HG02840 (cell line): Measurements from ENCODE around the gene TNS1.
"Not testable (repeated sequence)": the region's sequence is repeated elsewhere in the genome, so short reads cannot be mapped to it uniquely, and the experiment has no call there.

Experiments
- ATAC-seq: cut with Tn5 transposase; IDR thresholded peaks from one replicate; pipeline ENCODE4 v1.9.1; 2021; ENCODE audit warnings: mild to moderate bottlenecking, moderate library complexity, moderate number of reproducible peaks; ENCODE audit not compliant: unreplicated experiment, low FRiP score

The TNS1 gene

DNA sequence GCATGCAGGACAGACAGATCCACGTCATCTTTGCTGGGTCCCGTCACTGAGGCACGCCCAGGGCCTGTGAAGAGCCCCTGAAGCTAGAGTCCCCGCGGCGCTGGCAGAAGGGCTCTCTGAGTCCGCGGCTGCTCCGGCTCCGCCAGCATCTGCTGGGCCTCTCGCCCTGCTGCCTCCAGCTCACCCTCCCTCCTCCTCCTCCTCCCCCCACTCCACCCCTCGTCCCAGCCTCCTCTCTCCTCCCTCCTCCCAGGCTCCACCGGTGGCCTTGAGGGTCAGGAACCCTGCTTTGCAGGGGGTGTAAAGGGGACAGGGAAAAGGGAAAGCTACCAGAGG lies at the start of gene TNS1:
Gene TNS1 (minus strand): TSS at position 151 of the 336 bp plus-strand sequence. CDS start 123 bp downstream, at position 28.
- no peak for ATAC-seq

DNA sequence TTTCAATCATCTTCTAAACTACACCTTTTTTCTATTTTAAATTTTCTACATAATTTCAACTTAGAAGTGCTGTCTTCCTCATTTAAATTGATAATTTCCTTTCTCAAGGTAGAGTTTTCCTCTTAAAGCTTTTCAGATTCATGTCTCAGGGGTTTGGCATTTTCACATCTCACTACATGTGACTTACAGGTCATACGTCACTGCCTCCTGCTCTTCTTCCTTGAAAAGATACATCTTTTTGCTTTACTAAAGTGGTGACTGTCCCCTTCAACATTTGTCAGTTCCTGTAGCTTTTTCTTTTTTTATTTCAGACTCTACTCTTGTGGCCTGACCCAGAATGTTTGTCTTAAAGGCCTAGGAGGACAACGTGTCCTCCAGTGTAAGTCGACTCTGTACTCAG lies 49.1 kb upstream of the TNS1 start:
- no peak for ATAC-seq

DNA sequence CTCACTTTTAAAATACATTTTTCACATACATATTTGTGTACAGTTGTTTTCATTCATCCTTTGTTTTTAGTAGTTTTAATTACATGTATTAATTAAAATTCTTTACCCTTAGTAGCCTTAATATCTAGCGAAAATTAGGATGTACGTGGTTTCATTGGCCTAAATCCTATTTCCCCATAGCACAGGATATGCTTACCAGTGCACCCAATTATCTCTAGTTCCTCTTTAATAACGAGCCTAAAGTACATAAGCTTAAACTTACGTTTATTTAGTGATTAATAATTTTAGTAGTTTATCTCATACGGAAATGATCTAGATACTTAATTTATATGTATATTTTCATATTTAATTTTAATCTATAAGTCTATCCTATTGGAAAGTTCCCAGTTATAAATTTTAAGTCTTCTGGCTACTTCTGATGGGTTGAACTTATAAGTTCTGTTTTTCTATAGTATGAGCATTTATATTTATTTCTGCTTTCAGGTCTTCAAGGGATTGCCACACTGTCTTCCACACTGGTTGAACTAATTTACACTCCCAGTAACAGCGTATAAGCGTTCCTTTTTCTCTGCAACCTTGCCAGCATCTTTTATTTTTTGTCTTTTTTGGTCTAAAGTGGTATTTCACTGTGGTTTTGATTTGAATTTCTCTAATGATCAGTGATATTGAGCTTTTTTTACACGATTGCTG lies 44.9 kb upstream of the TNS1 start:
- ATAC-seq = no peak

DNA sequence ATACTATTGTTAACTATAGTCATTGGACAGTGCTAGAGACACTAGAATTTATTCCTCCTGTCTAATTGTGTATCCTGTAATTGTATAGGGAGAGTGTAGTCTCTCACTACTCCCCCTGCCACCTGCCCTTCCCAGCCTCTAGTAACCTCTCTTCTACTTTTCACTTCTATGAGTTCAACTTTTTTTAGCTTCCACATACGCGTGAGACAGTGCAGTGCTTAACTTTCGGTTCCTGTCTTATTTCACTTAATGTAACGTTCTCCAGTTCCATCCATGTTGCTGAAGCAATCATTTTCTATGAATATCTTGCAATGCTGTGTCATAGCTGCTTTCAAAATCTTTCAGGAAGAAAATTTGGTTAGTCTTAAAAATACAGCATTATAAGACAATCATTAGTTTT lies 43.4 kb upstream of the TNS1 start:
- no peak for ATAC-seq

DNA sequence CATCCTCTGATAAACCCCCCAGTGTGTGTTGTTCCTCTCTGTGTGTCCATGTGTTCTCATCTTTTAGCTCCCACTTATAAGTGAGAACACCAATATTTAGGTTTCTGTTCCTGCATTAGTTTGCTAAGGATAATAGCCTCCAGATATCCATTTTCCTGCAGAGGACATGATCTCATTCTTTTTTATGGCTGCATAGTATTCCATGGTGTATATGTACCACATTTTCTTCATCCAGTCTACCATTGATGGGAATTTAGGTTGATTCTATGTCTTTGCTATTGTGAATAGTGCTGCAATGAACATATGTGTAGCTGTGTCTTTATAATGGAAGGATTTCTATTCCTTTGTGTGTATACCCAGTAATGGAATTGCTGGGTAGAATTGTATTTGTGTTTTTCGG lies 41.8 kb upstream of the TNS1 start:
- not testable (repeated sequence) for ATAC-seq

DNA sequence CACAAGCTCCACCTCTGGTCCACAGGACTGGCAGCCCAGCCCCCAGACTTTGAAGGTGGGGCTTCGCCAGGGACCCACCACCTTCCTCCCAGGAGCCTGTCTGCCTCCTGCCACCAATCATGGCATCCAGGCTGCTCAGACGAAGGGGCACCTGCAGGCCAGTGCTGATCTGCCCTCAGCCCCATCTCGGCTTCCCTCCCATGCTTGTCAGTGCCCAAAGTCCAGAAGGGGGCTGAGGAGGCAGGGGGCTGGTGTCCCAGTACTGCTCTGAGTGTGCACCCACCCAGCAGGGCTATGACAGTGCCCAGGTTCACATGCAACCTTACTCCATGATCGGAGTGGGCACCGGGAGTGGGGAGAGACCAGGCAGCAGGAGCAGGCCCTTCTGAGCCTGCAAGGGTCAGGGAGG lies 40.9 kb upstream of the TNS1 start:
- no peak for ATAC-seq

DNA sequence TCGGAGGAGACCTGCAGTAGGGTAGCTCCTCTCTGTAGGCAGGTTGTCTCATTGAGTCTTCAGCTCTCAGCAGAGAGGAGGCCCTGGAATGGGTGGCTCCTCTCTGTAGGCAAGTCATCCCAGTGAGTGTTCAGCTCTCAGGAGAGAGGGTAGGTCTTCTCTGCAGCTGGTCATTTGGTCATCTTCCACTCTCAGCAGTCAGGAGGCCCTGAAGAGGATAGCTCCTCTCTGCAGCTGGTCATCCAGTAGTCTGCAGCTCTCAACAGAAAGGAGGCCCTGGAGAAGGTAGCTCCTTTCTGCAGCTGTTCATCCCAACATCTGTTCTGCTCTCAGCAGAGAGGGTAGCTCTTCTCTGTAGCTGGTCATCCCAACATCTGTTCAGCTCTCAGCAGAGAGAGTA lies 40.3 kb upstream of the TNS1 start:
- ATAC-seq = no peak

DNA sequence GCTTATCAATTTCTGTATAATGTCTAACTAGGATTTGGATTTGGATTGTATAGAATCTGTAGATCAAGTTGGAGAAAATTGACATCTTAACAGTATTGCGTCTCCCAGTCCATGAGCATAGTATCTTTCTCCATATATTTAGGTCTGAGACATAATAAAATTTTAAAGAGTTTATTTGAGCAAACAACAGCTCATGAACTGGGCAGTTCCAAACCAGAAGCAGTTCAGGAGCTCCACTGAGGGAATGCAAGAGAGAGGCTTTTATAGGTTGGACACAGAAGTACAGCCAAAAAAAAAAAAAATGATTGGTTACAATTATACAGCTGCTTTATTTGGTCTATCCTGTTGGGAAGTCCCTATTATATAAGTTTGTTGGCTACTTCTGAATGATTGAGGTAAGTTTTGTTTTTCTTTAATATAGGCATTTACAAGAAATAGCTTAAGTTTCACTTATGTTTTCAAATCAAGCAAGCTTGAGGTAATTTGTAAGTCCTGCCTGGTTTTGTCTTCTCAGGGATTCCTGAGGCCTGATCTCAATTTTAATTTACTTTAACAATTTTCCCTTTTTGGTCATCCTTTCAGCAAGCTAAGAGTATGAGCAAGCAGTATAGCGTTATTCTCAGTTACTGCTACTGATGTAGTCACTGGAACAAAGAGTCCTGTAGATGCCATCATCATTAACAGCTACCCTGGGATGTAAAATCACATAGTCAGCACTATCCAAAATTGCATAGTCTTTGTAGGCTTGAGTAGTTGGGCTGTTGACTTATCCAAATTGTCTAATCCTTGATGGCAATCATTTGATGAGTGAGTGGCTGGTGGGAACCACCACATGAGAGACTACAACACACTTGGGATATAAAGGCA lies 38.7 kb upstream of the TNS1 start:
- ATAC-seq = no peak

DNA sequence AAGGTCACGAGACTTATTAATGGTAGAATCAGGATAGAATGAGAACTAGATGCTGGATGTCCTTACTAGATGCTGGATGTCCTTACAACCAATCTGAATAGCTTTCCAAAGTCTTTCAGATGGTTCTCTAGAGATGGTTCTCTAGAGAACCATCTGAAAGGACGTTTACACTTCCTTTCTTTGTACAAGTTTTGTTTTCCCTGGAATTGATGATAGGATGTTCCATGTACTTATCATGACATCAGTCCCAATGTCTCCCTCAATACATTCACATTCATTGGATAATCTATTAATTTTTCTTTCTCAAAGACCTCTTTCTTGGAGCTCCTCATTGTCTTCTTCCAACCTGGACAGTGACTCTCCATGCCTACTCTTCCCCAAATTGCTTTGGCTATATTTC lies 38.1 kb upstream of the TNS1 start:
- no peak for ATAC-seq

DNA sequence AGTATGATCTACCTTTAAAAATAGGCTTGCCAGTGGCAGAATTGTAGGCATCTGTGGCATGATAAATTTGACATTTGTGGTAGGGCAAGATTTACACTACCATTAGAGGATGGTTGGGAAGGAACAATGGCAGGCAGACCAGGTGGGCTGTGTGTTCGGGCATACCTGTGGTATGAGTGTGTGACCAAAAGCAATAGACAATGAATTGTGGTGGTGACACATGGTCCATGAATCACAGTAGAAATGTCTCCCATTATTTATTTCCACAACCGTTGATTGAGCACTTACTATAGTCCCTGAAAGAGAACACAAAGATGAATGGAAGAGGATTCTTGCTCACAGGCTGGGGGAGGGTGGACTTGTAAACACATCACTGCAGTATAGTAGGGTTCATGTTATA lies 36.4 kb upstream of the TNS1 start:
- no peak for ATAC-seq

DNA sequence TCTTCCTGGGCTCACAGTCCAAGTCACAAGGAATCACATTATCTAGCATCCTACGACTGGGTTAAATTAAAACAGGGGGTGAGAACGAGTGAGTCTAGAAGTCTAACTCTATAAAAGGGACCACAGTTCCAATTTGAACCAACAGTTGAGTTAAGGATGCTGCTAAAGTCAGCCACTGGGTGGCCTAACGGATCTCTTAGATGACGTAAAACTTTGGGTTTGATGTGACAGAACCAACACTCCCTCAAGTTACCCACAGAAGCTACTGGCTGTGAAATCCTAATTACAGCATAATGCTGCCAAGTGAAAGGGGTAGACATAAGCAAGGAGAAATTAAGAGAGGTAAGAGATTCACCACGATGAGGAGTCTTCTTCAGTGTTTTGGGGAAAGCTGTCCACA lies 33.6 kb upstream of the TNS1 start:
- ATAC-seq = no peak

DNA sequence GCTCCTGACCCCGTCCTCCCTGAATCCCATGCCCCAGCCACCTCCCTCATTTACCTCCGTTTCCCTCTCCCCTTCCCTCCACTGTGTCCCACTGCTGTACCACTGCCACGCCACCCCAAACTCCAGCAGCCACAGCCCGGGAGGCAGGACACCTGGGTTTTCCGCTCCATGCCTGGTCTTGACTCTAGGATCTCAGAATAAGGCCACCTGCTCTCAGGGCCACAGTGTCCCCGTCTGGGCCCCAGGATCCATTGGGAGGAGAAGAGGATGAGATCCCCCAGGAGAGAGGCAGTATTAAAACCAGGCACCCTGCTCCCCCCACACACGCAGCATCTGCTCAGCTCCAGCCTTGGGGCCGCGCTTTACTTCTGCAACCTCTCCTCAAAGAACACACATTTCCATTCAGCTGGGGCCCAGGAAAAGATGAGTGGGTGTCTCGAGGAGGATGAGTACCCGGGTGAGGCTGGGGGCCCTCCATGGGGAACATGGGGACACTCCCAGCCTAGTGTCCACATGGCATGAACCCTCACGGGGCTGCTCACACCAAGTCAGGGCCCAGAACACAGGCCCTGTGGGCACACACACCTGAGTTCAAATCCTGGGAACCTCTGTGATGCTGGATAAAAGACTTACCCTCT lies 32.8 kb upstream of the TNS1 start:
- ATAC-seq = no peak

DNA sequence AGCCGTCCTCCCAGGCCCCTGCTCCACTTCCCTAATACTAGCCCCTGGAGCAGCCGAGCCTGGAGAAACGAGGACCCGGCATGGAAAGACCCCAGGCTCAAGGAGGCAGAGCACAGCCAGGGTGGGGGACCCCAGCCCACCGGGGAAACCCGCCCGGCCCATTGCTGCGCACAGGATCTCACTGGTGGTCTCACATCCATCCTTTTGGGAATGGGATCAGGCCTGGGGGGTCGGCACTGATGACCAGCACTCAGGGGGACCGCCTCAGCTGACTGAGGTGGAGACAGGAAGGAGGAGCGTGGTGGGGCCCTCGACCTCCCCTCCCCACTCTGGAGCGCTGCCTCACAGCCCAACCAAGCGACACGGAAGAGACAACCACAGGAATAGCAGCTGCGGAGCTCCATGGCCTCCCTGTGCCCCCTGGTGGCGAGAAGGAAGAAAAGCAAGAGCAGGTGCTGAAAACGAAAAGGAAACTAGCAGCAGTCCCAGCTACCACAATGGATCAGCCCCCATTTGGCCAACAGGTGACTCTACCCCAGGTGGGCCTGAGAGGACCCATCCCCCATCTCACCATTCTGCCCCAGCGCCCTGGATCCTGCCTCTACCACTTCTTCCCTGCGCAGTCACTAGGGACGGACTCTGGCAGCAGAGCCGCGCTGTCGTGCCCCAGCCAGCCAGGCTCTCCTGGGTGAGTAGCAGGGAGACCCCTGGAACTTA lies 31.9 kb upstream of the TNS1 start:
- peak; percentile 66 for ATAC-seq

DNA sequence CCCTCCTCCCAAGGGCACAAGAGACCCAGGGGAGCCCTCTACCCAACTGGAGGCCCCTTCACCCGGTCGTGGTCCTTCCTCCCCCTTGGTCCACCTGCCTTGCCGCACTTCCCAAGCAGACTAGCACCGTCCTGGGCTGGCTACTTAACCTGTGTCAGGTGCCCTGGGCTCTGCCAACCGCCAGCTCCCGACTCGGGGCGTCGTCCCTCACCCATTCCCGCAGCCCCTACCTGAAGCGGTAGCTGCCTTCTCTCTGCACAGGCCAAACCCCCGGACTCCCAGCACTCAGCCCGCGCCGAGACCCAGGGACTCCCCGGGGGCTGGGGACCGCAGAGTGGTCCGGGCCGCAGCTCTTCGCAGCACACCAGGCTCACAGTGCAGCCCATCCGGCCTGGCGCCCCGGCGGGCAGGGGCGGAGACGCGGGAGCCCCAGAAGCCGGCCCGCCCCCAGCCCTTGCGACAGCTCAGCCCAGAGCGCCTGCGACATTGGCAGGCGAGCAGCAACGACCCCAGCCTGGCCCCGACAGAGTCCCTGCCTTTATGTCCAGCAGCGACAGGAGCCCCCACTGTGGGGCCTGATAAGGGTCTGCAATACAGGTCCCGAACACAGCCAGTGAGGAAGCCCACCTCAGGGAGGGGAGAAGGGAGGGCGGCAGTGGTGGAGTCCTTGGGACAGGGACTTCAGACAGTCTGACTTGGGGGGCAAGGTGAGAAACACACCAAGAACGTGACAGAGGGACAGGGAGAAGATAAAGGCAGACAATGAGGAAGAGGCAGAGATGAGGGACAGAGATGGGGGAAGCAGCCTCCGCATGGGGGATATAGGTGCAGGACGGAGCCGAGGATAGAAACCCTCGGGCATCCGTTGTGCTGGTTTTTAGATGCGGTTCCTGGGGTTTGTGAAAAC lies 31.0 kb upstream of the TNS1 start:
- ATAC-seq = no peak

DNA sequence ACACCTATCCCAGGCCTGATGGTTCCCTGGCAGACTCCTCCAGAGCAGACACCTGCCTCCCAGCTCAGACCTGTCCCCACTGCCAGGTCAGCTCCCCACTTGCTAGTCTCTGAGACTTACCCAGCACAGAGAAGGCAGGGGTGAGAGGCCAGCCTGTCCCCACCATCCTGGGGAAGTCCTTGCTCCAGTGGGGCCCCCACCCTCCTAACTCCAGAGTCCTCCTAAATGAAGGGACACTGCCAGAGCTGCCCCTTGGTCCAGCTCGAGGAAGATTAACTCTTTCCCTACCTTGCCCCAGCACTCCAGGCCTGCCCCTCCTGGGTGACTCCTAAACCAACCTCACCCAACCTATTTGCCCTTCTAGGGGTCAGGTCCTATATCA lies 30.4 kb upstream of the TNS1 start:
- ATAC-seq = no peak

DNA sequence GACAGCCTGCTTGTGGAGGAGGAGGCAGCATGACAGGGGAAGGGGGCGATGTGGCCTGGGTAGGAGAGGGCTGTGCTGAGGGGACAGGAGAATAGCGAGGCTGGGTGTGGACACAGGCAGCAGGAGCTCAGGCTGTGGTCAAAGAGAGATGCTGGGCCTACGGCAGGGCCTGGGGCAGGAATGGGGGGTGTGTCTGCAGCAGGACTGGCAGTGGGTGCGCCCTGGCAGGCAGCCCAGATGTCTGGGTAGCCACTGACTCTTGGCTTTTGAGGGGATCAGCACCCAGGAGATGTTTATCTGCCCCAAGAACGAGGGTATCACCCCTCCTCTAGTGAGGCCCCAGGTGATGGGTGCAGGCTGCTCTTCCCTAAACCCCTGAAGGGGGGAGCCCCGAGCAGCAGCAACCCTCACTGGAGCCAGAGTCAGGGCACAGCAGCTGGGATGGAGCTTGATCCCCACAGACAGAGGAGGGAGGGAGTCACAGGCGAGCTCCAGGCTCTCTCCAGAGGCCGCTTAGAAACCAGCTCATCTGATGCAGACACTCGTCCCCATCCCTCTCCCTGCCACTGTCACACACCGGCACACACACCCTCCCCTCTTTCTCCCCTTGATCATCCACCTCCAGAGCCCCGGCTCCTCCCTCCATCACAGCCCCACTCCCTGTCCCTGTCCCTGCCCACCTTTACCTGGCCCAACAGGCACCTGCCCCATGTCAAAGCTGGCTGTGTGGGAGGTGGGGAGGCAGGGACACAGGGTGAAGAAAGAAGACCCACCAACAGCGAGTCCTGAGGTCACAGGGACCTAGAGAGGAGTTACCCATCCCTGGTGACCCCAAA lies 29.8 kb upstream of the TNS1 start:
- ATAC-seq = no peak

DNA sequence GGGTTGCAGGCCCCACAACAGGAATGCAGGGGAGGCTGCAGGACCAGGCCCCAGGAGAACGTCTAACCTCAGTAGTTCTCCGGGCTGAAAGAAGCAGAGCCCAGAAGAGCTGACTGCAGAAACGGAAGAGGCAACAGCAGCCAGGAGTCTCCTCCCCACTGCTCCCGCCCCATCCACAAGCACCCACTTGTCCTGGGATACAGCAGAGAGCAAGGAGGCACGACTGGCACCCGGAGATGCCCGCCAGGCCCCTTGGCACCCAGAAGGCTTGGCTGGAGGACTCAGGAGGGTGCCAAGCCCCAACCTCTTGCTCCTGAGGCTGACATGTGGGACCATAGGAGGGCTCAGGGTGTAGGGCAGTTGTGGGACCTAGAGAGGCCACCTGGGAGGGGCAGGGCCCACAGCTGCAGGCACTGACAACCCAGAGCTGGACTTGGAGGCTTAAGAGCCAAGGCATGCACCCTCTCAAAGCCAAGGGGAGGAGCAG lies 29.0 kb upstream of the TNS1 start:
- no peak for ATAC-seq

DNA sequence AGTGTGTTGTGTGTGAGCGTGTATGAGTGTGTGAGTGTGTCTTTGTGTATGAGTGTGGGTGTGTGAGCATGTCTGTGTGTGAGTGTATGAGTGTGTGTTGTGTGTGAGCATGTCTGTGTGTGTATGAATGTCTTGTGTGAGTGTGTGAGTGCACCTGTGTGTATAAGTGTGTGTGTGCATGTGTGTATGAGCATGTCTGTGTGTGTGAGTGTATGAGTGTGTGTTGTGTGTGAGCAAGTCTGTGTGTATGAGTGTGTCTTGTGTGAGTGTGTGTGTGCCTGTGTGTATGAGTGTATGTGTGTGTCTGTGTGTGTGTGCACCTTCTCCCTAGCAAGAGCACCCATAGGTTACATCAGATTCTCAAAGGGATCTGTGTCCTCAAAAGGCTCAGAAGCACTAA lies 28.5 kb upstream of the TNS1 start:
- ATAC-seq = no peak
